B cell (primary cell): ENCODE data around the gene KLF7. TPM values are rescaled to one million over a fixed set of nuclear protein-coding genes. Genes with fewer than 3 reads are reported as not detected.

ENCODE experiments used
- ATAC-seq: fragments of 200-7000 bp; cut with Tn5 transposase; one replicate; pipeline ENCODE4 v1.10.0; 2021; ENCODE audit warnings: low read depth, mild to moderate bottlenecking, moderate number of reproducible peaks, moderate library complexity
- CTCF ChIA-PET: fragments of 350-600 bp; sonication (Branson Sonifier 250); formaldehyde crosslinking; loops from one replicate; lab custom pipeline; 2021; ENCODE audit warnings: antibody characterized with exemption, inconsistent platforms; lab: Charles Lee
- POLR2A ChIA-PET: fragments of 350-600 bp; sonication (Branson Sonifier 250); formaldehyde crosslinking; loops from one replicate; lab custom pipeline; 2021; ENCODE audit warnings: antibody characterized with exemption; lab: Charles Lee
- DNase-seq: peaks from one replicate; pipeline ENCODE4 v3.0.0; 2013
- H2AFZ ChIP-seq: 2 replicates; pipeline ENCODE4 v1.6.1; 2012; ENCODE audit warnings: mild to moderate bottlenecking, low read depth, low read length; ENCODE audit not compliant: insufficient read depth, poor library complexity, severe bottlenecking
- H3K27ac ChIP-seq, 2 donors: 1 replicate in 1 of 2; 2 replicates in 1 of 2; pipeline ENCODE4 v1.5.1; 2012 to 2013; ENCODE audit warnings: low read length in 2 of 2, mild to moderate bottlenecking in 2 of 2, moderate library complexity in 1 of 2
- H3K27me3 ChIP-seq, 4 experiments: fragments of 200-600 bp in 1 of 4; sonication (generic) in 1 of 4; replicated peaks in 1 of 4; 1 replicate in 2 of 4; 2 replicates in 2 of 4; pipeline versions ENCODE4 v1.6.1 to v1.7.0; 2013 to 2016; ENCODE audit warnings: low read length in 3 of 4, mild to moderate bottlenecking in 2 of 4, mixed read lengths in 1 of 4, moderate library complexity in 1 of 4; ENCODE audit not compliant: insufficient read depth in 4 of 4, control insufficient read depth in 3 of 4; ENCODE audit errors: control extremely low read depth in 1 of 4
- H3K36me3 ChIP-seq, 2 experiments: replicated peaks in 1 of 2; 1 replicate in 1 of 2; 2 replicates in 1 of 2; pipeline versions ENCODE4 v1.6.1 to v1.7.1; 2013; ENCODE audit warnings: low read length in 1 of 2; ENCODE audit not compliant: insufficient read depth in 2 of 2, control insufficient read depth in 1 of 2; ENCODE audit errors: control extremely low read depth in 1 of 2, extremely low read depth in 1 of 2
- H3K4me1 ChIP-seq, 2 donors: fragments of 200-600 bp in 1 of 2; sonication (generic) in 1 of 2; 1 replicate in 1 of 2; 2 replicates in 1 of 2; pipeline versions ENCODE4 v1.5.1 to v1.6.1; 2013 to 2017; ENCODE audit warnings: low read length in 2 of 2; ENCODE audit not compliant: control insufficient read depth in 2 of 2, insufficient read depth in 2 of 2
- H3K4me2 ChIP-seq: replicated peaks from 2 replicates; pipeline ENCODE3; 2012; ENCODE audit warnings: mild to moderate bottlenecking, low read depth, low read length; ENCODE audit not compliant: poor library complexity, severe bottlenecking
- H3K4me3 ChIP-seq, 5 experiments: fragments of 200-600 bp in 1 of 5; sonication (generic) in 1 of 5; 1 replicate in 3 of 5; 2 replicates in 2 of 5; pipeline versions ENCODE4 v1.5.1 to v1.7.0; 2011 to 2016; ENCODE audit warnings: low read length in 4 of 5, mild to moderate bottlenecking in 4 of 5, low read depth in 2 of 5, control low read depth in 1 of 5, moderate library complexity in 1 of 5; ENCODE audit not compliant: insufficient read depth in 1 of 5; ENCODE audit errors: control extremely low read depth in 1 of 5, extremely low read depth in 1 of 5
- H3K79me2 ChIP-seq: fragments of 200-600 bp; sonication (generic); one replicate; pipeline ENCODE4 v1.6.0; 2016; ENCODE audit warnings: low read length; ENCODE audit not compliant: control insufficient read depth, insufficient read depth
- H3K9ac ChIP-seq: fragments of 200-600 bp; sonication (generic); 2 replicates; pipeline ENCODE4 v1.6.1; 2017; ENCODE audit warnings: mild to moderate bottlenecking, low read length, moderate library complexity
- H3K9me3 ChIP-seq, 3 donors: one replicate each; pipeline versions ENCODE4 v1.6.1 to v1.7.1; 2013; ENCODE audit warnings: low read length in 2 of 3; ENCODE audit not compliant: control insufficient read depth in 2 of 3, insufficient read depth in 1 of 3; ENCODE audit errors: control extremely low read depth in 1 of 3
- H4K20me1 ChIP-seq: 2 replicates; pipeline ENCODE4 v1.6.0; 2012; ENCODE audit warnings: mild to moderate bottlenecking, low read length; ENCODE audit not compliant: insufficient read depth, control insufficient read depth, poor library complexity, severe bottlenecking
- H3K27ac Mint-ChIP-seq: one replicate; pipeline ENCODE4 v1.8.0; 2021; ENCODE audit warnings: mixed read lengths
- H3K27me3 Mint-ChIP-seq: one replicate; pipeline ENCODE4 v1.8.0; 2021; ENCODE audit warnings: mixed read lengths
- H3K4me1 Mint-ChIP-seq: one replicate; pipeline ENCODE4 v1.8.0; 2021; ENCODE audit warnings: mixed read lengths
- H3K4me3 Mint-ChIP-seq: one replicate; pipeline ENCODE4 v1.8.0; 2021; ENCODE audit warnings: mixed read lengths
- H3K9me3 Mint-ChIP-seq: one replicate; pipeline ENCODE4 v1.8.0; 2022; ENCODE audit warnings: mixed read lengths; ENCODE audit not compliant: insufficient read depth
- EZH2 ChIP-seq: IDR thresholded peaks from 2 replicates; pipeline ENCODE4 v1.6.1; 2012; ENCODE audit warnings: borderline replicate concordance, low read depth, mild to moderate bottlenecking, moderate library complexity, low read length; ENCODE audit not compliant: insufficient read depth, poor library complexity, severe bottlenecking
- WGBS: methylation state at CpG from one replicate; pipeline ENCODE4 v1.1.5; 2013; ENCODE audit warnings: missing lambda C conversion rate; ENCODE audit not compliant: insufficient coverage; 5-methylcytosine and 5-hydroxymethylcytosine counted together
- intact Hi-C: fragments of 100-400 bp; cut with micrococcal nuclease; formaldehyde crosslinking; loops from one replicate; pipeline ENCODE4 v1.10.0; 2022
- polyA minus RNA-seq: library from RNA; depleted of rRNA, polyadenylated mRNA; stranded (reverse); fragments of >200 nt; gene quantifications from 2 replicates; pipeline ENCODE4 v1.2.3, GENCODE V29; 2012
- polyA plus RNA-seq: library from polyadenylated mRNA; depleted of rRNA; stranded (reverse); fragments of >200 nt; gene quantifications from 2 replicates; pipeline ENCODE4 v1.2.3, GENCODE V29; 2012
- total RNA-seq, 2 donors: library from RNA; stranded (reverse); fragments of 120-200 nt in 1 of 2; gene quantifications; 1 replicate in 1 of 2; 2 replicates in 1 of 2; pipeline versions ENCODE4 v1.2.3 to v1.2.4, GENCODE V29; 2013 to 2022
- TF ChIP-seq, protein P1 (sequence below): fragments of 200-600 bp; IDR thresholded peaks from one replicate; pipeline ENCODE4 v1.8.0; 2022; ENCODE audit warnings: antibody characterized with exemption, mild to moderate bottlenecking

KLF7 gene
- total RNA-seq (81.2 and 93.2 TPM in 2 replicates), polyA plus RNA-seq (41.4 and 46.2 TPM in 2 replicates), polyA minus RNA-seq (57.4 and 110 TPM in 2 replicates)
- 22.6 TPM for total RNA-seq (2013)

DNA sequence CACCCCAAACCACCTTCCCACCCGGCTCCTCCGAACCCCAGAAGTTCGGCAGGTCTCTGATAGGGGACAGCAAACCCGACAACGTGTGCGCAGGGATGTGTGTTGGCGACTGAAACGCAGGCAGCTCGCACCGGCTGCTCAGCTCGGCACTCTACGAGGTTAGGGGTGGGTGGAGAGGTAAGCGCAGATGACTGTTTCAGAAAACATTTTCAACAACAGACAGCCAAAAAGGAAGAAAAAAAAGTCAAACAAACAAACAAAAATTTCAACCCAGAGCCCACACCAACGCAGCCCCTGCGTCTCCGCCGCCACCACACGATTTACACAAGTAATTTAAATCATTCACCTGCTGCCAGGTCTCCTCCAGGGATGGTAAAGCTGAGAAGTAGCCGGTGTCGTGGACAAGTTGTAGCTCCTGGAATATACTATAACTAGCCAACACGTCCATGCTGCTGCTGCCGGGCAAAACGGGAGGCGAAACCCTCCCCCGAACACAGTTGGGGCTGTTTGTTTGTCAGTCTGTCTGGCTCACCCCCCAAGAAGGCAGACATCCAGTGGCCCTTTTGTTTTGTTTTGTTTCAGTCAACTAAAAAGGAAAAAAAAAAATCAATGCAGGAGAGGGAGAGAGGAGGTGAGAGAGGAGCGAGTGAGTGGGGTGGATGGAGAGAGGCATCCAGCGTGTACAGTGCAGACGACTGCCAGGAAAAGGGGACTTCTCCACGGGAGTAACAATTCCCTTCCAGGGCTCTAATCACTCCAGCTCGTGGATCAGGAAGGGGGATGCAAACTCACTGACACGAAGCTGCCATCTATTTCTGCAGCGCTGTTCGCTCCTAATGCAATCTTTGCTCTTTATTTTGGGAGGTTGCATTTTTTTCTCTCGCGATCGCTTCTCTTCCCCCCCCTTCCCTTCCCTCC is at the start of gene KLF7:
KLF7 (minus strand) TSS at position 828 of the 918 bp plus-strand sequence; CDS start at position 448, 380 bp downstream.
- ChIA-PET POLR2A (interaction anchor here (0.6 to 5.0 kb wide), 25 partner anchors 10 to 1006 kb away, joined by 3 to 122 read pairs (median 4); partner anchors contain the start of genes CCNYL1, CREB1, EEF1B2 and FASTKD2), CTCF (interaction anchor here (0.6 to 7.4 kb wide), 17 partner anchors 9 to 460 kb away, joined by 3 to 92 read pairs (median 4); partner anchors contain the start of gene METTL21A)
- Mint-ChIP-seq H3K27me3 (no peaks in the 10 kb centered on the region), H3K4me3 (peak within 1 kb of the TSS; percentile 98), H3K27ac (peak within 1 kb of the TSS; percentile 99), H3K4me1 (peaks cover 58% of the 10 kb centered on the region), H3K9me3 (no peaks in the 10 kb centered on the region)
- DNase-seq (peak; percentile 76), ATAC-seq (peak; percentile 7)
- peak within 1 kb of the TSS; percentile 92 for H3K4me2 ChIP-seq
- peaks cover 52% of the 10 kb centered on the region for H3K79me2 ChIP-seq
- TF ChIP-seq, protein P1, sequence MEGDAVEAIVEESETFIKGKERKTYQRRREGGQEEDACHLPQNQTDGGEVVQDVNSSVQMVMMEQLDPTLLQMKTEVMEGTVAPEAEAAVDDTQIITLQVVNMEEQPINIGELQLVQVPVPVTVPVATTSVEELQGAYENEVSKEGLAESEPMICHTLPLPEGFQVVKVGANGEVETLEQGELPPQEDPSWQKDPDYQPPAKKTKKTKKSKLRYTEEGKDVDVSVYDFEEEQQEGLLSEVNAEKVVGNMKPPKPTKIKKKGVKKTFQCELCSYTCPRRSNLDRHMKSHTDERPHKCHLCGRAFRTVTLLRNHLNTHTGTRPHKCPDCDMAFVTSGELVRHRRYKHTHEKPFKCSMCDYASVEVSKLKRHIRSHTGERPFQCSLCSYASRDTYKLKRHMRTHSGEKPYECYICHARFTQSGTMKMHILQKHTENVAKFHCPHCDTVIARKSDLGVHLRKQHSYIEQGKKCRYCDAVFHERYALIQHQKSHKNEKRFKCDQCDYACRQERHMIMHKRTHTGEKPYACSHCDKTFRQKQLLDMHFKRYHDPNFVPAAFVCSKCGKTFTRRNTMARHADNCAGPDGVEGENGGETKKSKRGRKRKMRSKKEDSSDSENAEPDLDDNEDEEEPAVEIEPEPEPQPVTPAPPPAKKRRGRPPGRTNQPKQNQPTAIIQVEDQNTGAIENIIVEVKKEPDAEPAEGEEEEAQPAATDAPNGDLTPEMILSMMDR, result no peak
- no peak for TF ChIP-seq EZH2
- peak within 1 kb of the TSS; percentile 95 to 99 for H3K27ac ChIP-seq
- intact Hi-C loops, result loop anchor here (1.0 to 10.0 kb wide), 9 partner anchors 22 to 1089 kb away; partner anchors contain the start of genes CCNYL1, CREB1, FASTKD2 and IDH1
- H3K4me1 ChIP-seq, result peaks cover 42 to 45% of the 10 kb centered on the region in 2 donors
- H3K27me3 ChIP-seq, result no peaks in the 10 kb centered on the region
- H4K20me1 ChIP-seq, result peaks cover 4% of the 10 kb centered on the region
- no peaks in the 10 kb centered on the region for H3K36me3 ChIP-seq
- 0% methylated on average over 5 of the region's 36 CpGs for WGBS
- peak within 1 kb of the TSS; percentile 95 for H3K9ac ChIP-seq
- no peaks in the 10 kb centered on the region for H3K9me3 ChIP-seq
- H2AFZ ChIP-seq, result peak within 1 kb of the TSS; percentile 60
- H3K4me3 ChIP-seq, result peak within 1 kb of the TSS; percentile 81 to 97 (median 86)
